Effector CD8-positive, alpha-beta T cell (primary cell): ENCODE results near the gene JUNB.

ENCODE experiments used
- DNase-seq: peaks from one replicate; lab custom pipeline; 2025; lab: John Stamatoyannopoulos, UW
- total RNA-seq, 4 experiments: gene quantifications; one replicate each; lab custom pipeline; 2026; lab: John Stamatoyannopoulos, UW

JUNB gene
- total RNA-seq: 97.5 to 337 (median 241) reads per million in 4 experiments

DNA sequence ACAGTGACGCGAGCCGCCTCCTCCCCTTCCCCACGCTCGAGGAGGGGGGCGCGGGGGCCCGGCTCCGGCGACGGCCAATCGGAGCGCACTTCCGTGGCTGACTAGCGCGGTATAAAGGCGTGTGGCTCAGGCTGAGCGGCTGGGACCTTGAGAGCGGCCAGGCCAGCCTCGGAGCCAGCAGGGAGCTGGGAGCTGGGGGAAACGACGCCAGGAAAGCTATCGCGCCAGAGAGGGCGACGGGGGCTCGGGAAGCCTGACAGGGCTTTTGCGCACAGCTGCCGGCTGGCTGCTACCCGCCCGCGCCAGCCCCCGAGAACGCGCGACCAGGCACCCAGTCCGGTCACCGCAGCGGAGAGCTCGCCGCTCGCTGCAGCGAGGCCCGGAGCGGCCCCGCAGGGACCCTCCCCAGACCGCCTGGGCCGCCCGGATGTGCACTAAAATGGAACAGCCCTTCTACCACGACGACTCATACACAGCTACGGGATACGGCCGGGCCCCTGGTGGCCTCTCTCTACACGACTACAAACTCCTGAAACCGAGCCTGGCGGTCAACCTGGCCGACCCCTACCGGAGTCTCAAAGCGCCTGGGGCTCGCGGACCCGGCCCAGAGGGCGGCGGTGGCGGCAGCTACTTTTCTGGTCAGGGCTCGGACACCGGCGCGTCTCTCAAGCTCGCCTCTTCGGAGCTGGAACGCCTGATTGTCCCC, at the start of gene JUNB:
TSS of gene JUNB (plus strand) at position 142 of the 706 bp plus-strand sequence. CDS start at position 428, 286 bp downstream.
- peak; percentile 94 for DNase-seq

DNA sequence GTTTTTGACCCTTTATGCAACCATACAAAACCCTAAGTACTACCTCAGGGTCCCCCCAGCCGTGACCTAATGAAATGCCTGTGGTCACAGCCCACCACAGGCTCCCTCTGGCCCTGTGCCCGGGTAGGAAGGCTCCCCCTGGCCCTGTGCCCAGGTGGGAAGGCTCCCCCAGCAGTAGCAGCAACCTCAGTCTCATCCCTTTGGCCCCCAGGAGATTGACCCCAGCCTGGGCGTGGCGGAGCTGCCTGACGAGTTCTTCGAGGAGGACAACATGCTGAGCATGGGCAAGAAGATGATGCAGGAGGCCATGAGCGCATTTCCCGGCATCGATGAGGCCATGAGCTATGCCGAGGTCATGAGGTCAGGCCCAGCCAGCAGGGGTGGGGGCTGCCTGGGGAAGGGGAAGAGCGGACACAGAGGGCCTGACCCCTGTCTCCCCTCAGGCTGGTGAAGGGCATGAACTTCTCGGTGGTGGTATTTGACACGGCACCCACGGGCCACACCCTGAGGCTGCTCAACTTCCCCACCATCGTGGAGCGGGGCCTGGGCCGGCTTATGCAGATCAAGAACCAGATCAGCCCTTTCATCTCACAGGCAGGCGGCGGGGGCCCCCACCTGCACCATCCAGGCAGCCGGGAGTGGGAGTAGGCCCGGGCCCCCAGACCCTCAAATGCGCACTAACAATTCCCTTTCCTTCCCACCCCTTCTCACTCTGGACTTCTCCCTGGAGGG, 46.0 kb upstream of the JUNB start:
- DNase-seq: no peak

DNA sequence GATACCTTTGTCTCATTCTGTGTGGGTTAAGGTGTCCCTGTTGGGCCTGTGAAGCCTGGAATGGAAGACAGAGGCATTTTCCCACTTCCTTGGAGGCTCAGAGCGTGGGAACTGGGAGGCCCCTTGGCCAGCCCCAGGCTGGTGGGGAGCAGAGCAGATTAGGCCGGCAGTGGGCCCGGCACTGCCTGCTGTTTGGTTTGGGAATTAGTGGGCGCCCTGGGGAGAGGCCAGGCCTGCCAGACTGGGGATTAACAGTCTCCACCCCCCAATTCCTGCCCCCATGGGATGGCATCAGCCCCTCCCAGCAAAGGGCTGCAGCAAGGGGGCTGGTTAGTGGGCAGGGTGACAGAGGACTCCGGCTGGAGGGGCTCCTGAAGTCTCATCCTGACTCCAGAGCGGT, 42.8 kb upstream of the JUNB start:
- no peak for DNase-seq

DNA sequence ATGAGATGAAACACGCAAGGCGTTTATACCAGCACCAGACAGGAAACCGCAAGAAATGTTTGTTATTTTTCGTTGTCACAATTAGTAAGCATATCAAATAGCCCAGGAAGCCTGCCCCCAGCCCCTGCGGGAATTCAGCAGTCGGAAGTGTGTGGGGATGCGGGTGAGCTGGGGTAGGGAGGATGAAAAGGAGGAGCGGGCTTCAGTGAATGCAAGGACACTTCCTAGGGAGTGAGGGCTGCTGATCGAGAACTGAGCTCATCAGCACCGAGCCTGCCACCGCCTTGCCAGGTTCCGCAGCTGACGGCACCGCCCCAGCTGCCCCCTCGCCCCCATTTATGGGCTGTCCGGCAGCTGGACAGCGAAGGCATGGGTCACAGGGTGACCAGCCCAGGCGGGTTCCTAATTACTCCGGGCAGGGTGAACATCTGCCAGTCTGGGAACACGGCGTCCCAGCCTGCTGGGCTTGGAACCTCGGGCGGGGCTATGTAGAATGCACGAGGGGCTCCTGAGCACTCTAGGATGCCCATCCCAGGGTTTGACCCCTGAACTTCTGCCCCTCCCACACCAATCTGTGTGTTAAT, 41.3 kb upstream of the JUNB start:
- no peak for DNase-seq

DNA sequence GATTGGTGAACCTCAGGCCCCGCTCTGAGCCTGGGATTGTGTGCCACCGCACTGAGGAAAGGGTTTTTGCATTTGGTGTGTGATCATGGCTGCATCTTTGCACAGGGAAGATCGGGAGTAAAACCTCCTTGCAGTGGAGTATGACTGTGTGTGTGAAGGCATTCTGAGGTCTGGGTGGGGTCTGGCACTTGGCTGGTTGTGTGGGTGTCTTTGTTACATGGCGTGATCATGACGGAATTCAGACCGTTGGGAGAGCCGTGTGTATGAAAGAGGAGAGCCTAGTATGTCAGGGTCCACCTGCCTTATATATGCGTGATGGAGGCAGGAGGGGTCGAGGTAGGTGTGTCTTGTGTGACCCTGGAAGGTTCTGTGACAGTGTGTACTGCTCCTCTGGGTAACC, 40.4 kb upstream of the JUNB start:
- DNase-seq: no peak

DNA sequence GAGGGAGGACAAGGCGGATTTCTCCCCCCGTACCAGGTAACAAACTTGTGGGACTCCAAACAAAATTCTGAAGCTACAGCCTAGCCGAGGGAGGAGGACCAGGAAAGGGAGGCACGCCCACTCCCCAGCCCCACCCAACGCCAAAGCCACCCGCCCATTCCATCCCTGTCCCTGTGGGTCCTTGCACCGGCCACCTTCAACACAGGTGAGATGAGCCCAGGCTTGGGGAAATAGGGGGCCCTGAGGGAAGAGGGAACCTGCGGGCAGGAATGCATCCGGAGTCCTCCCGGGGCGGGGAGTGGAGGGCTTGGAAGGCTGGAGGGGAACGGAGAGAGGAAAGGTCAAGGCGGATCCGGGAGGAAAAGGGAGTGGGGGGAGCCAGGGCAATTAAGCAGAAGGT, 39.7 kb upstream of the JUNB start, which contains the start of gene BEST2:
TSS of gene BEST2 (plus strand) at position 157 of the 400 bp plus-strand sequence. CDS start 802 bp downstream, outside the sequence.
- DNase-seq: no peak

DNA sequence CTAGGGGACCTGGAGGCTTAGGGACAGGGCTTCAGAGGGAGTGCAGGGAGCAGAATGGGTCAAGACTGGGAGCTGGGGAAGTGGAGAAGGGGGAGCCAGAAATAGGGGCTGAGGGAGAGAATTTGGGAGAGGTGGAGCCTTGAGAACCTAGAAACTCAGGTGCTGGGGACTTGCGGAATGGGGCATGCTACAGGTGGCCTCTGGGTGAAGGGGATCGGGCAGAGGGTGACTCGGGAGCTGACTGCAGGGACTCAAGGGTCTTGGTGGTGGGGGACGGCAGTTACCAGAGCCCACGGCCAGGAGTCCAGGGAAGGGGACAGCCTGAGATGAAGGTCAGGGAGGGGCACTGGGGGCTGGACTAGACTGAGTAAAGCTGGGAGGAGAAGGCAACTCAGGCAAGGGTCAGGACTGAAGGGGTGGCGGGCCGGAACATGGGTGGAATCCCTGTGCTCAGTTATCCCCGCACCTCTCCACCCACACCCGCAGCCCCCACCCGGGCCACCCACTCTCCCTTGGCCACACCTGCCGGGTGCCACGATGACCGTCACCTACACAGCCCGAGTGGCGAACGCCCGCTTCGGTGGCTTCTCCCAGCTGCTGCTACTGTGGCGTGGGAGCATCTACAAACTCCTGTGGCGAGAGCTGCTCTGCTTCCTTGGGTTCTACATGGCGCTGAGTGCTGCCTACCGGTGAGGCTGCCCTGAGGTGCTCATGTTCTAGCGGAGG, 39.1 kb upstream of the JUNB start:
- no peak for DNase-seq

- no peak for DNase-seq
These were observed 36.7 kb upstream of the JUNB start for GRCh38 chr19:12754465-12755196.

DNA sequence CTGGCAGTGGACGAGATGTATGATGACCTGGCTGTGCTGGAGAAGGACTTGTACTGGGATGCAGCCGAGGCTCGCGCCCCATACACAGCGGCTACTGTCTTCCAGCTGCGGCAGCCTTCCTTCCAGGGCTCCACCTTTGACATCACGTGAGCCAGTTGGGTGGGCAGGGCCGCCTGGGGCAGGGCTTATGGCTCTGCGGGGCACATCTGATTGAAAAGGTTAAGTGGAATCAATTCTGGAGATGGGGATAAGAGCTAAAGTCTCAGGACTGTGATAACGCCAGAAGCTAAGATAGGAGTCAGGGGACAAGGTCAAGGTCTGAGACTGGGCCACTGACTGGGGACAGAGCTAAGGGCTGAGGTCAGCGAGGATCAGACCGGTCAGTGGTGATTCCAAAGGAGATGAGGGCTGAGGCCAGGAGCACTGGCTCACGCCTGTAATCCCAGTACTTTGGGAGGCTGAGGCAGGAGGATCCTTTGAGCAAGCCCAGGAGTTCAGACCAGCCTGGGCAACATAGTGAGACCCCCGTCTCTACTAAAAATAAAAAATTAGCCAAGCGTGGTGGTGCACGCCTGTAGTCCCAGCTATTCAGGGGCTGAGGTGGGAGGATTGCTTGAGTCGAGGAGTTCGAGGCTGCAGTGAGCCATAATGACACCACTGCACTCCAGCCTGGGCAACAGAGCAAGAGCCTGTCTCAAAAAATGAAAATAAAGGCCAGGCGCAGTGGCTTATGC, 35.0 kb upstream of the JUNB start:
- DNase-seq: no peak

- peak; percentile 40 for DNase-seq
These were observed 33.6 kb upstream of the JUNB start for GRCh38 chr19:12757544-12758274.

GRCh38 chr19:12759686-12760085, 31.6 kb upstream of the JUNB start:
- no peak for DNase-seq

GRCh38 chr19:12763100-12763499, 28.2 kb upstream of the JUNB start:
- DNase-seq: no peak

DNA sequence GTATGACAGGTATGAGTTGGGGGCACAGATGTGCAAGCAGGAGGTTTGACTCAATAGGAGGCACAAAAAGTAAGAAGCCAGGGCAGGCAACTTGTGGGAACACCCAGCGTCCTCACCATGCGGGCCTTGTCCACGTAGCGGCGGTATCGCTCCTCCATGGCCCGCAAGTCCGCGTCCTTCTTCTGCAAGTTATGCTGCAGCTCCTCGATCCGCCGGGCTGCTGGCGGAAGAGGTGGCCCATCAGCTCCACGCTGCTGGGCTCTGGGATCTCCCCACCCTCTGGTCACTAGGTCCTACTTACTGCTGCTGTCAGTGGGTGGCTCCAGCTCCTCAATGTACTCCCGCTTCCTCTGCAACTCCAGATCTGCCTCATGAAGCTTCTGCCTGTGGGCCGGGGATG, 26.6 kb upstream of the JUNB start:
- DNase-seq: no peak

- DNase-seq: peak; percentile 73
These were observed 25.2 kb upstream of the JUNB start for GRCh38 chr19:12766051-12766521.

GRCh38 chr19:12767150-12767549, 24.1 kb upstream of the JUNB start:
- DNase-seq: no peak

GRCh38 chr19:12767666-12768065, 23.6 kb upstream of the JUNB start:
- DNase-seq: no peak

DNA sequence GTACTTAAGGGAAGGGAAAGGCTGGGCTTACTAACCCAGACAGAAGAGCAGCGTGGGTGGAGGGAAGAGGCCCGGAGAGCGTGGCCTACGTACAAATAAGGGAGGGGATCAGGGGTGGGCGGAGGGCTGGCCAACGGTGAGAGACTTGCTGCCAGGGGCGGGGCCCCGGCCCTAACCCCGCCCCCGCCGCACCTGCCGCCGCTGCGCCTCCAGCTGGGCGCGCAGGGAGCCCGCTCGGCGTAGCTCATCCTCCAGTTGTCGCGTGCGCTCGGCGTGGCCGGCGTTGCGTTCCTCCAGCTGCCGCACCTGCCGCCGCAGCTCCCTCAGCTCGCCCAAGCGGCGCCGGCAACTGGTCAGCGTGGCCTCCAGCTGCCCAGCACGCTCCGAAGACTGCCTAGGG, 21.6 kb upstream of the JUNB start:
- peak; percentile 24 for DNase-seq

GRCh38 chr19:12770922-12771321, 20.4 kb upstream of the JUNB start:
- DNase-seq: no peak

DNA sequence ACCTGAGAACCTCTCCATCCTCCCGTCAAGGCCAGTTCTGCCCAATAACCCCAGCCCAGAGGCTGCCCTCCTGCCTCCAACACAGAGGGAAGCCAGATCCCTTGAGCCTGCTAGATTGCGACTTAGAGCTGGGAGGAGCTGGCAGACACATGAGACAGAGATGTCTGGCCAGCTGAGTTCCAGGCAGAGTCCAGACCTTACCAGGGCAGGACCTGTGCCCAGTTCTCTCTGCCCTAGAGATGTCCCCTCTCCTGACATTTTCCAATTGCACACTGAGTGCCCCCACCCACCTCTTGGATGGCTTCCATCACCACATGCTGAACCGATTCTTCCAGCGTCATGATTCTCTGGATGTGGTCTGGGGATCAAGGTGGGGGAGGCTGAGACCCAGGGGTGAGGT, 19.0 kb upstream of the JUNB start:
- DNase-seq: no peak

GRCh38 chr19:12773571-12773970, 17.7 kb upstream of the JUNB start:
- DNase-seq: no peak
